ENCODE measurements around the gene FBXO22.
A peak's percentile ranks its signal among the peaks of the same experiment; 100 is the strongest.

Gene FBXO22

DNA sequence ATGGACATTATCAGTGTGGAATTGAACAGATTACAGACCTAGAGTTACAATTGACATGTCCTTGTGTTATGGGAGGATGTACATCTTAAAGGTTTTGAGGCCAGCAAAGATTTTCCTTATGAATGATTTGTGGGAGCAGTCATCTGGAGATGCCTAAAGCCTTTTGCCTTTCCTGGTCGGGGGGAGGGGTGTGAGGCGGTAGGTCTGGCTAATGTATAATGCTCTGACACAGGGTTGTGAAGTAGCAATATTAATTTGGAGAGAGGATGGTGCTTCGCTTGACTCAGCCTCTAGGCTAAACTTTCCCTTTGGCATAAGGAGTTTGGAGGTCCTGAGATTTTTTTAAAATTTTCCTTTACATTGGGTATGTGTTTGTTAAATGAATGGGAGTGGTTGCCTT is 23.3 kb downstream of the FBXO22 start:
- TF ChIP-seq RAD21 (IDR thresholded peaks at IDR 0.05; ENCODE audit: low read depth) = no peak
- TF ChIP-seq YY1 (IDR thresholded peaks at IDR 0.05; ENCODE audit: low read depth) = no peak
- TF ChIP-seq TAF1 (IDR thresholded peaks at IDR 0.05; ENCODE audit: low read depth) = no peak
- no peak for TF ChIP-seq CREB1 (IDR thresholded peaks at IDR 0.05; ENCODE audit: low read depth)
- no peak for TF ChIP-seq FOXM1 (IDR thresholded peaks at IDR 0.05; ENCODE audit: borderline replicate concordance, low read depth)
- no peak for TF ChIP-seq EGR1 (IDR thresholded peaks at IDR 0.05)
- TF ChIP-seq, protein P1, sequence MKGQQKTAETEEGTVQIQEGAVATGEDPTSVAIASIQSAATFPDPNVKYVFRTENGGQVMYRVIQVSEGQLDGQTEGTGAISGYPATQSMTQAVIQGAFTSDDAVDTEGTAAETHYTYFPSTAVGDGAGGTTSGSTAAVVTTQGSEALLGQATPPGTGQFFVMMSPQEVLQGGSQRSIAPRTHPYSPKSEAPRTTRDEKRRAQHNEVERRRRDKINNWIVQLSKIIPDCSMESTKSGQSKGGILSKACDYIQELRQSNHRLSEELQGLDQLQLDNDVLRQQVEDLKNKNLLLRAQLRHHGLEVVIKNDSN (IDR thresholded peaks at IDR 0.05) = no peak
- no peak for TF ChIP-seq TCF12 (IDR thresholded peaks at IDR 0.05; ENCODE audit: low read depth)
- no peak for TF ChIP-seq EP300 (IDR thresholded peaks at IDR 0.05; ENCODE audit: borderline replicate concordance)
- no peak for TF ChIP-seq CEBPB (IDR thresholded peaks at IDR 0.05)
- TF ChIP-seq, protein P2, sequence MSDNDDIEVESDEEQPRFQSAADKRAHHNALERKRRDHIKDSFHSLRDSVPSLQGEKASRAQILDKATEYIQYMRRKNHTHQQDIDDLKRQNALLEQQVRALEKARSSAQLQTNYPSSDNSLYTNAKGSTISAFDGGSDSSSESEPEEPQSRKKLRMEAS (IDR thresholded peaks at IDR 0.05) = no peak
- no peak for TF ChIP-seq ZBTB7A (IDR thresholded peaks at IDR 0.05; ENCODE audit: low read depth)

DNA sequence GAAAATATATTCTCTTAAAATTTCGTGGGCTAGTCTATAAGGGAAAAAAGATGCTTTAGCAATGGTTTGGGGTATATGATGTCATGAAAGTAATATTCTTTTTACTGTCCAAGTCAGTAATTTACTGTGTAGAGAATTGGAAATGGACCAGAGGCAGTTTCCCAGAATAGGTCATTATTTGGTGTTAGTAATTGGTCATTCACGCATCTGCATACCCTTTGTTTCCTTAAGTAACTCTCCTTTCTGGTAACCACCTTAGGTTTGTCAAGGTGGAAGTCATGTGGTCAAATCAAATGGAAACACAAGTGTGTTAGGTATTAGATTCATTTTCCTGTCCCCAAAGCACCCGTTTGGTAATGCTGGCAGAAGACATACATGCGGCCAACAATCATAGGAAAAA is 23.9 kb downstream of the FBXO22 start:
- TF ChIP-seq YY1 (IDR thresholded peaks at IDR 0.05; ENCODE audit: low read depth) (no peak), NFIC (IDR thresholded peaks at IDR 0.05) (no peak), TCF12 (IDR thresholded peaks at IDR 0.05; ENCODE audit: low read depth) (no peak)
- TF ChIP-seq, protein P1 (IDR thresholded peaks at IDR 0.05) = no peak

DNA sequence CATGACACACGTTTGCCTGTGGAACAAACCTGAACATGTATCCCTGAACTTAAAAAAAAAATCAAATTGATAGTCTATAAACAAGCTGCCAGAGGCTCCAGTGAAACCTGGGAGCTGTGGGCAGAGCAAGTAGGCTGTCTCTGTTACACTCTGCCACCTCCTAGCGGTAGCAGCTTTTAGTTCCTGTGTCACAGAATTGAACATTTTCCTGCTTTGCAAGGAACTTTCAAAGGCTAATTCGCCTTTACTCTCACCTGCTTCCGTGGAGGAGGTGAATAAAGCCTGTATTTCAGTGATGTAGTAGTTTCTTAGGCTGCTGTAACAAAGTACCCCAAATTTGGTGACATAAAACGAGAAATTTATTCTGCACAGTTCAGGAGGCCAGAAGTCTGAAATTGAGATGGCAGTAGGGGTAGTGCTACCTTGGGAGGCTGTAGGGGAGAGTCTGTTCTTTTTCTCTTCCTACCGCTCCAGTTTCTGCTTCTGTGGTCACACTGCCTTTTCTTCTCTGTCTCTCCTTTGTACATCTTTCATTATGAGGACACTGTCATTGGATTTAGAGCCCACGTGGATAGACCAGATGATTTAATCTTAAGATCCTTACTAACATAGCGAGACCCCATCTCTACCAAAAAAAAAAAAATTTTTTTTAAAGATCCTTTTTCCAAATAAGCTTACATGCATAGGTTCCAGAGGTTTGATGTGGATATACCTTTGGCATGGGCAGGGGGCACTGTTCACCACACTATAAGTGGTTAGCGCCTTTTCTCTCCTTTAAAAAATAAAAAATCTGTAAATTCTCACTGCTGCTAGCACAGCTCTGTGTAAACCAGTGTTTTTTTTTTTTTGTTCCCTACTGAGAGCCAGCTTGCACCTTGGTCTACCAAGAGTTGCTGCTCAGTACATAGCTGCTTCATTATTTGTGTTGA is 25.3 kb downstream of the FBXO22 start:
- TF ChIP-seq EGR1 (IDR thresholded peaks at IDR 0.05) = no peak
- TF ChIP-seq RAD21 (IDR thresholded peaks at IDR 0.05; ENCODE audit: low read depth) = peak; percentile 37; the same call in 1 of the 2 replicates

DNA sequence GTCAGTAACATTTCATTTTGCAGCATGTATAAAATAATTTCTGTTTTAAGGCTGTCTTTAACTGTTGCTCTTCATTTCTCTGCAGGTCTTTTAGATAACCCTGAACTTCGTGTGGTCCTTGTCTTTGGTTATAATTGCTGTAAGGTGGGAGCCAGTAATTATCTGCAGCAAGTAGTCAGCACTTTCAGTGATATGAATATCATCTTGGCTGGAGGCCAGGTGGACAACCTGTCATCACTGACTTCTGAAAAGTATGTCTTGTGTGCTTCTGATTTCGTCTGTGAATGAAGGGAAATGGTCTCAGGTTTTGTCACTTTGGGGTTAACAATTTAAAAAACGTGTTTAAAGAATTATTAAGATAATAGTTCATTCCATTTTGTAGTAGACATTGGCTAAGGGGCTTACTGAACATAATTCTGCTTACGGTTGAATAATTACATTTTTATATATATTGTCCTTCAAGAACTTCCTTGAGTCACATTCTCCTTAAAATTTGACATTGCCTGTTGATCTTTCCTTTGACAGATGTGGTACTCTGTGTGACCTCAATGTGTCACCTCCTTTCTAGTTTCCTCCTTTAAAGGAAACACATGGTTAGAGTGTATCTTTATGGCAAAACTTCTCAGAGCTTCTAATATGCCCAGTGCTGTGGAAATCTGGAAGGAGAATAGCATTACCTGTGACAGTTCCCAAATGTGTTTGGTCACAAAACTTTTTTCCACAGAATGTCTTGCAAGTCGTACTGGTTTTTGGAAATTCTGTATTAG is 26.3 kb downstream of the FBXO22 start:
- TF ChIP-seq NFIC (IDR thresholded peaks at IDR 0.05) = peak; percentile 13; the same call in 1 of the 2 replicates
- no peak for TF ChIP-seq FOXM1 (IDR thresholded peaks at IDR 0.05; ENCODE audit: borderline replicate concordance, low read depth)

DNA sequence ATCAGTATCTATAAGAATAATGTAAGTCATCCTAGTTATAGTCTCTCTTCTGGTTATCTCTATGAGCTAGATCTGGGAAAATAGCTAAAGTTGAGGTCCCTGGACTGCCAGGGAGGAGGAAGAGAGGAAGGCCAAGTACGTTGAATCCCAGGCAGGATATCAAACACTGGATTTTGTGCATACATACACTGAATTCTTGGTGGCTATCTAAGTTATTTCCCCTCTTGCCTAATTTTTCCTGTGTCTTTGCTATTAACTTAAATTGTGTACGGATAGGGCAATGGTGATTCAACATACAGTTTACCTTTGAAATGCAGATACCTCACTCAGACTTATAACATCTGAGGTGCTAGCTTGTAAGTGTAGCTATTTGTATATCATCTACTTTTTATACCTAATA is 27.2 kb downstream of the FBXO22 start:
- TF ChIP-seq CEBPB (IDR thresholded peaks at IDR 0.05) = no peak
- TF ChIP-seq, protein P1 (IDR thresholded peaks at IDR 0.05) = no peak
- TF ChIP-seq YY1 (IDR thresholded peaks at IDR 0.05; ENCODE audit: low read depth) = no peak
- no peak for TF ChIP-seq CREB1 (IDR thresholded peaks at IDR 0.05; ENCODE audit: low read depth)
- TF ChIP-seq EGR1 (IDR thresholded peaks at IDR 0.05) = no peak
- TF ChIP-seq, protein P3, sequence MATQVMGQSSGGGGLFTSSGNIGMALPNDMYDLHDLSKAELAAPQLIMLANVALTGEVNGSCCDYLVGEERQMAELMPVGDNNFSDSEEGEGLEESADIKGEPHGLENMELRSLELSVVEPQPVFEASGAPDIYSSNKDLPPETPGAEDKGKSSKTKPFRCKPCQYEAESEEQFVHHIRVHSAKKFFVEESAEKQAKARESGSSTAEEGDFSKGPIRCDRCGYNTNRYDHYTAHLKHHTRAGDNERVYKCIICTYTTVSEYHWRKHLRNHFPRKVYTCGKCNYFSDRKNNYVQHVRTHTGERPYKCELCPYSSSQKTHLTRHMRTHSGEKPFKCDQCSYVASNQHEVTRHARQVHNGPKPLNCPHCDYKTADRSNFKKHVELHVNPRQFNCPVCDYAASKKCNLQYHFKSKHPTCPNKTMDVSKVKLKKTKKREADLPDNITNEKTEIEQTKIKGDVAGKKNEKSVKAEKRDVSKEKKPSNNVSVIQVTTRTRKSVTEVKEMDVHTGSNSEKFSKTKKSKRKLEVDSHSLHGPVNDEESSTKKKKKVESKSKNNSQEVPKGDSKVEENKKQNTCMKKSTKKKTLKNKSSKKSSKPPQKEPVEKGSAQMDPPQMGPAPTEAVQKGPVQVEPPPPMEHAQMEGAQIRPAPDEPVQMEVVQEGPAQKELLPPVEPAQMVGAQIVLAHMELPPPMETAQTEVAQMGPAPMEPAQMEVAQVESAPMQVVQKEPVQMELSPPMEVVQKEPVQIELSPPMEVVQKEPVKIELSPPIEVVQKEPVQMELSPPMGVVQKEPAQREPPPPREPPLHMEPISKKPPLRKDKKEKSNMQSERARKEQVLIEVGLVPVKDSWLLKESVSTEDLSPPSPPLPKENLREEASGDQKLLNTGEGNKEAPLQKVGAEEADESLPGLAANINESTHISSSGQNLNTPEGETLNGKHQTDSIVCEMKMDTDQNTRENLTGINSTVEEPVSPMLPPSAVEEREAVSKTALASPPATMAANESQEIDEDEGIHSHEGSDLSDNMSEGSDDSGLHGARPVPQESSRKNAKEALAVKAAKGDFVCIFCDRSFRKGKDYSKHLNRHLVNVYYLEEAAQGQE (IDR thresholded peaks at IDR 0.05; ENCODE audit: low read depth) = no peak
- no peak for TF ChIP-seq EP300 (IDR thresholded peaks at IDR 0.05; ENCODE audit: borderline replicate concordance)
- TF ChIP-seq TEAD4 (IDR thresholded peaks at IDR 0.05) = no peak
- no peak for TF ChIP-seq RAD21 (IDR thresholded peaks at IDR 0.05; ENCODE audit: low read depth)
- no peak for TF ChIP-seq TCF12 (IDR thresholded peaks at IDR 0.05; ENCODE audit: low read depth)
- TF ChIP-seq ZBTB7A (IDR thresholded peaks at IDR 0.05; ENCODE audit: low read depth) = no peak
- TF ChIP-seq FOXM1 (IDR thresholded peaks at IDR 0.05; ENCODE audit: borderline replicate concordance, low read depth) = no peak

DNA sequence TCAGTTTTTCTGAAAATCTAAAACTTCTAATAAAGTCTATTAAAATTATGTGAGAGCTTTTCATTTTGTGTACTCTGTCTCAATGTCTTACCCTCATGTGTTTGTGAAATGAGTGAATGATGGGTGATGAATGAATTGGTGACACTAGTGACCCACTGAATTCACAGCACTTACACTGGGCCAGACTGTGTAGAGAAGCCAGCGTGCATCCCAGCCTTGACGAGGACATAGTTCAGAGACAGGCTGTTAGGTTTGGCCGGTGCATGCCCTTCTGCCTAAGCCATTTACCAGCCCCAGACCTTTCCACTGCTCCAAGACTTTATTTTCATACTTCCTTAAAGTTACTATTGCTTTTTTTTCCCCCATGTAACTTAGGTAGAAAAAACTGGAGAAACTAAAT is 38.8 kb downstream of the FBXO22 start:
- TF ChIP-seq TCF12 (IDR thresholded peaks at IDR 0.05; ENCODE audit: low read depth) (no peak), CREB1 (IDR thresholded peaks at IDR 0.05; ENCODE audit: low read depth) (no peak)

DNA sequence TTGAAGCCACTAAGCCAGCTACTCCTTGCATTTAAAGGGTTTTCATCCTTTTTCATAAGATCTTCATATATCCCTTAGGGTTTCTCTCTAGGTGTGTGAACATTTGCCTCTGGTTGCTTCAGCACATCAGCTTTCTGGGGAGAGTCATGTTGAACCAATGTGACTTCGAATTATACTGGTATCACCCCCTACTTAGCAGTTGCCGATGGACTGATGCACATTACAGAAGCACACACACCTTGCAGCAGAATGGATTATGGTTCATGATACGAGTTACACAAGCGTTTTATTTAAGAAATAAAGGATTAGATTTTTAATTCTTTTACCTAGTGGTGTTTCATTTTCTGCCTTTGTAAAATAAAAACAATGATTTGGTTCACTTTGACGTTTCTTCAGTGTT is 39.6 kb downstream of the FBXO22 start:
- no peak for TF ChIP-seq FOXM1 (IDR thresholded peaks at IDR 0.05; ENCODE audit: borderline replicate concordance, low read depth)
- TF ChIP-seq, protein P1 (IDR thresholded peaks at IDR 0.05) = no peak
